T-helper 1 cell treated with Interleukin-12 subunit alpha and Interleukin-12 subunit beta and Interleukin-4 antibody, amounts not matched to agents 30 ng/mL and 1 ng/mL, for 36 hours (primary cell): Measurements from ENCODE around the gene KDM3B. TPM values are rescaled to one million over a fixed set of nuclear protein-coding genes. Genes with fewer than 3 reads are reported as not detected.

ENCODE experiments used
- intact Hi-C: fragments of 100-400 bp; cut with micrococcal nuclease; formaldehyde crosslinking; loops from one replicate; pipeline ENCODE4 v1.15.1; 2024
- total RNA-seq: library from RNA; stranded (reverse); gene quantifications from 2 replicates; pipeline ENCODE4 v1.2.3, GENCODE V29; 2022

The KDM3B gene
- total RNA-seq, 1 donor from 2014 or later: 68.5 TPM

DNA sequence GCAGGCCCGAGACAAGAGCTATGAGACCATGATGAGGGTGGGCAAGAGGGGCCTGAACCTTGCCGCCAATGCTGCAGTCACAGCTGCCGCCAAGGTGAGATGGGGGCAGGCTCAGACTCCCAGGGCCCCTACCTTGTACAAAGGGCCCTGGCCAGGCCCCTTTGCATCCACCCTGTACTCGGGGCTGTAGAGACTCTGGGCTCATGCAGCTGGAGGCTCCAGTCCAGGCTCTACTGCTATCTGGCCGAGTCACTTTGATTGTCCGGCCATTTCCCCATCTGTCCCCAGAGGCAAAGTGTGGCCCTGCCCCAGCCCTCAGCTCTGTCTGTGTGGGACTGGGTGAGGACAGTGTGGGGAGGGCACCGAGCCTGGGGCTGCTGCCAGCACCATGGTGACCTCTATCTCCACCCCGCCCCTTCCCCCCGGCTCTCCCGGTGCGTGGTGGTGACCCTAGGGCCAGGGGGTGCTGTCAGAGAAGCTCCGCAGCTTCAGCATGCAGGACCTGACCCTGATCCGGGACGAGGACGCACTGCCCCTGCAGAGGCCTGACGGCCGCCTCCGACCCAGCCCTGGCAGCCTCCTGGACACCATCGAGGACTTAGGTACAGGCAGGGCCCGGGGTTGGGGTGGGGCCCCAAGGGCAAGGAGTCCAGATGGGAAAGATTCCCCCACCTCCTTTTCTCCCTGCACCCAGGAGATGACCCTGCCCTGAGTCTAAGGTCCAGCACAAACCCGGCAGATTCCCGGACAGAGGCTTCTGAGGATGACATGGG, 92.5 kb downstream of the KDM3B start:
- intact Hi-C loops: no loop called here

DNA sequence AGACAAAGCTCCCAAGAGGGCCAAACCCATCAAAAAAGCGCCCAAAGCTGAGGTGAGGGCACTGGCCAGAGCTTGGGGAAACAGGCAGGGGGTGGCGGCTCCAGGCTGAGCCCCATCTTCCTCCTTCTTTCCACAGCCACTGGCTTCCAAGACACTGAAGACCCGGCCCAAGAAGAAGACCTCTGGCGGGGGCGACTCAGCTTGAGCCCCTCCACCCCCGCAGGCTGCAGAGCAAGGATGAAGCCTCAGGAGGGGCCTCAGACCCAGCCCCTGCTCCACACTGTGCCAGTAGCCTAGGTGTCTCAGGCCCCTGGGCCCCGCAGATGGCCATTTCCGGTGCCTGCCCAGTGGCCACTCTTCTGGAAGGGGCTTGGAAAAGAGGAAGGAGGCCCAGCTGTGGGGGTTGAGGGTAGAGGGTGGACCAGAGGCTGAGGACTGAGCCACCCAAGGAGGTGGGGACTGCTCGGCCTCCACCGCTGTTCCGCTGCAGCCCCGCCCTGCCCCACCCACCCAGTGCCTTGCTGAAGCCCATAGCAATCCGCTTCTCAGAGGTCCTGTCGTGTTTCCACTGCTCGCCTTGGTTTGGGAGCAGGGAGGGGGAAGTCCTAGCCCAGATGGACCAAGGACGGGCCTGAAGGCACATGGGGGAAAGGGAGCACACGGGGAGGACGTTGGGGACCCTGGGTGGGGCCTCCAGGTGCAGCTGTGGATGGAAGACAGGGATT, 93.2 kb downstream of the KDM3B start:
- intact Hi-C loops: no loop called here

DNA sequence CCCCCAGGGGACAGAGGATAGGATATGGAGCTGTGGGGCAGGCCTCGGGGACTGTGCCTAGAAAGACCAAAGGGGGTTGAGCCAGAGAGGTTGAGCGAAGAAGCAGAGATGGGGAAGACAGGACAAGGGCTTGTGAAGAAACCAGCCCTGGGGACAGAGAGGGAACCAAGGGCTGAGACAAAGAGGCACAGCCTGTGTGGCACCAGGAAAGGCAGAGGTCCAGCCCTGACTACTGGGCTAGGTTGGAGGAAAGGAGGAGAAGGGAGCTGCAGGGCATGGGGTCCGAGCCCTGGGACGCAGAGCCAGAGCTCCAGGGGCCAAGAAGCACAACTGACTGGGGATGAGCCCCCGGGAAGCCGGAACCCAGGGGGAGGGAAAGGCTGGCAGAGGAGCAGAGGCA, 95.6 kb downstream of the KDM3B start:
- intact Hi-C loops: no loop called here

DNA sequence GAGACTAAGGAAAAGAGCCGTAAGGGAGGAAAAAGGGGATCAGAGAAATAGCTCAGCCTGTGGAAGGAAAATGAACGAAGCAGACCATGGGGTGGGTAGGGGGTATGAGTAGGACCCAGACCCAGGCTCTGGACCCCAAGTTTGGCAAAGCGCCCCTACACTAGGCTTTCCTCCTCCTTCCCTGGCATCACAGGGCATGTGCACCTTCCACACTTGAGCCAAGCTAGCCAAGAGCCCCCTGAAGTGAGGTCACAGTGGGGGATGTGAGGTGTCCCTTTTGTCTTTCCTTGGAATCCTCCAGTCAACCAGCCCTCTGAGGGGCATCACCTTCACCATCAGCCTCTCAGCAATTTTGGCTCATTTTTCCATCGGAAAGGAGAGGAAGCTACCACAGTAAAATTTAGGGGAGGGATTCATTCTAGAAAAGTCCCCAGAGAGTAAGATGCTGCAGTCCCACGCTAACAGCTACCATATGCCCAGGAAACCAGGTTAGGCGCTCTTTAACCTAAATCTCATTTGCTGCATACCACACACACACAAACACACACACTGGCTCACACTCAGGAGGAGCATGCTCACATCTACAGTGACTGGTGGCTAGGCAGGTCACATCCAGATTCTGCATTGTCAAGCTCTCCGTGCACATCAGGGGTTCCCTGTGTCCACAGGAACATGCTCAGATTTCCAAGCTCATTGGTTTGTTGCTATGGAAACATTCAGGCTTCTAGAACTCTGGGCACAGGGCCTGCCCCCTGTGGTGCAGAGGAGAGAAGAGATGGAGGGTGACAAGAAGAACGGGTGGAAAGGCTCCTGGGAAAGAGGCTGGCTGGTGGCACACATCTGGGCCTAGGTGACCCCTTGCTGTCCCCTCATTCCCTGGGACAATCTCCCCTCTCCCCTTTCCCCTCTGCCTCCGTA, 96.3 kb downstream of the KDM3B start:
- intact Hi-C loops: no loop called here

DNA sequence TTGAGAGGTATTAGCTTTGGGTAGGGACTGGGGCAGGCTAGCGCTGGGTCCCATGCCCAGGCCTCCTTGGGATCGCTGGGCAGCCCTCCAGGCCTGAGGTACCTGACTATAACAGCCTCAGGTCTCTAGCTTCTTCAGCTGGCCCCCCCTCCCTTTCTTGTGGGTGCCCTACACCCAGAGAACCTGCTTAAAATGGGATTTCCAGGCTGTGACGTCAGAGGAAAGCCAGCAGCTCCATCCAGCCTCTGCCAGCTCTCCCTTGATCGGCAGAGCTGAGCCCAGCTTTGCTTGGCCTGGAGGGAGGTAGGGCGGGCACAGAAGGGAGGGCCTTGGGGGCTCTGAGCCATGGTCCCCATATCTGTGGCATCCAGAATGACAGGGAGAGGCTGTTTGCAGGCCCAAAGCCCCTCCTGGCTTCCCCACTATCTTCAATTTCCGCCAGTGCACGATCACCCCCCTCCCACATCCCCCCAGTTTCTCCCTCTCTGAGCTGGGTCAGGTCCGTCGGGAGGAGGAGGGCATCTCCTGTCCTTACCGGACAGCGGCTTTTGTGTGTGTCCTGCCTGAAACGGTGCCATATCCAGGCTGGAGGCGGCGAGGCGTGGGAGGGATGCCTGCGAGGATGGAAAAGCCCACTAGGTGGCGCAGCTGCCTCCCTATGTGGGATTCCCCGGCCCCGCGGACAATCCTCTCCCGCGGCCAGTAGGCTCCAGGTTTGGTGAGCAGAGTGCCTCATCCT, 97.2 kb downstream of the KDM3B start:
- intact Hi-C loops: loop anchor here (1.0 kb wide), 5 partner anchors 10 to 99 kb away; no protein-coding TSS in a partner anchor

DNA sequence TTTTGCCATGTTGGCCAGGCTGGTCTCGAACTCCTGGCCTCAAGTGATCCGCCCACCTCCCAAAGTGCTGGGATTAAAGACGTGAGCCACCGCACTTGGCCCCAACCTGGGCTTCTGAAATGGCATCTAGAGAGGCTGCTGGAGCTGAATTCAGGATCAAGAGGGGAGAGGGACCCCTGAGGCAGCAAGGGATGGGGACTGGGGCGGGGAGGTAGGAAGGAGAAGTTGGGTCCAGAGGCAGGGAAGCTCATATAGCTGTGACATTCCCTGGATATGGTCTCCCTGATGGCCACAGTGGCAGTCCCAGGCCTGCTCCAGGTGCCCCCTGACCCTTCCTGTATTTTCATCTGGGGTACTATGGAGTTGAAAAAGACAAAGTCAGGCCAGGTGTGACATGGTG, 98.5 kb downstream of the KDM3B start:
- intact Hi-C loops: loop anchor here (1.0 kb wide), 5 partner anchors 8 to 97 kb away; no protein-coding TSS in a partner anchor

DNA sequence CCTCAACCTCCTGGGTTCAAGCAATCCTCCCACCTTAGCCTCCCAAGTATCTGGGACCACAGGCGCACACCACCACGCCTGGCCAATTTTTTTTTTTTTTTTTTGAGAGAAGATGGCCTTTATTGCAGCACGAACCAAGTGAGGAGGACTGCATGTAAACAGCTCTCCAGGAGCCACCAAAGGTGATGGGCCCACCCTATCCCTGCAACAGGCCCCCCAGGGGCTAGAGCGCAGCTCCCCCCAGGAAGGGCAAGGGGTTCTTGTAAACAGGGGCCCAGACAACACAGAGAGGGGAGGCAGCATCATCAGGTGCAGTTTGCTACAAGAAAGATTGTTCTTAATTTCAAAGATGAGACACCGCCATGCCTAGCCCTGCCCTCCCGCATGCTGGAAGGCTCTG, 100.2 kb downstream of the KDM3B start:
- intact Hi-C loops: no loop called here

DNA sequence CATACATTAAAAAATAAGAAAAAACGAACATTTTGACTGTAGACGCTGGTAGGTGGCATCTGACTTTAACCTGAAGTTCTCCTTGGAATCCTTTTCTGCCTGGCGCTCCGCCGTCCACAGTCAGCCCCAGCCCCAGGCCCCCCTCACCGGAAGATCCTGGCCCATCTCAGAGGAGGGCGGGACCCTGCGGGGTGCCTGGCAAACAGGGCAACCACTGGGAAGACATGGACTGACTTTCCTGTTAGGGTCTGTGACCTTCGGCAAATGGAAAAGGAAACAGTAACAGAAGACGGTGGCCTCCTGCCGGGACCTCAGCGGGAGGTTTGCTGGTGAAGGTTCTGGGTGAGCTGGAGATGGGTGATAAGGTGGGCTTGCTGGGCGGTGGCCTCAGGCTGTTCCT, 101.1 kb downstream of the KDM3B start:
- intact Hi-C loops: no loop called here

DNA sequence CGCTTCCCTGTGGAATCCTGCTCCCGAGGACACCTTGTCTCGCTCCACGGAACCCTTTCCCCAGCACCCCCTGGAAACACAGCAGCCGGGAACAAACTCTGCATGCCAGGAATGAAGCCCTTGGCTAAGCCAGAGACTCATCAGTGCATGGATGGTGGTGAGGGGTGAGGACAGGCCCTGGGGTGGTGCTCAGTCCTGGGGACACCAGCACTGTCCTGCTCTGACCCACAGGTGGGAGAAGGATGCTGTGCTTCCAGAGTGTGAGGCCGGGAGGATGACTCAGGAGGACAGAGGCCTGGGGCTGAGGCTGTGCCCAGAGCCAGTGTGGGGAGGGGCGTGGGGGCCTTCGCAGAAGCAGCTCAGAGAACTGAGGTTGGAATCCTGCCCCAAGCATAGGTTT, 101.6 kb downstream of the KDM3B start:
- intact Hi-C loops: no loop called here

DNA sequence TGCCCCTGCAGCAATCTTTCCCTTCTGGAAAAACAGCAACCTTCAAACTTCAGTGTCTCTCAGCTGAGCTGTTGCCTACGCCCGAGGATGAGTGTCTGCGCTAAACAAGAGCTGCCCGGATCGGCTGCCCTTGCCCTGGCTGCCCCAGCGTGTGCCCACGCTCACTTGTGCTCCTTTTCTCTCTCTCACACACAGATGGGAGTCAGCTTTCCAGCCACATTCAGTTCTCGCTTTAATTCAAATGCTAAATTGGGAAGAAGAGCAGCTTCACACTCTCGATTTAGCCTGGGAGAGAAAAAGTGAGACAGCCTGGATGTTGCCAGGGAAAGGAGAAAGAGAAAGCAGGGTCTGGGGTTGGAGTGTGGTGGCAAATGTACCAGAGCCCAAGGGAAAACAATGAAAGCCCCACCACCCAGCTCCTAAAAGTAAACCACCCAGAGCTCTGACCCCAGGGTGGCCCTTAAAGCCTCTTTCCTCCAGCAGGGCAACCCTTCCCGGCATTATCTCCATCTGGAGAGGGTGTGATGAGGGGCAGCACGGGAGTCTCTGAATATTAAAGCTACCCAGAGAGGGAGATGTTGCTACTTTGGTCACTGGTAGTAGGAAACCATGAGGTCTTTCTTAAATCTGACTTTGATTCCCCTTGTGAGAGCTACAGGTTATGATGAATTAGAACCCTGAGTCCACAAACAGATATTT, 102.9 kb downstream of the KDM3B start:
- intact Hi-C loops: no loop called here

DNA sequence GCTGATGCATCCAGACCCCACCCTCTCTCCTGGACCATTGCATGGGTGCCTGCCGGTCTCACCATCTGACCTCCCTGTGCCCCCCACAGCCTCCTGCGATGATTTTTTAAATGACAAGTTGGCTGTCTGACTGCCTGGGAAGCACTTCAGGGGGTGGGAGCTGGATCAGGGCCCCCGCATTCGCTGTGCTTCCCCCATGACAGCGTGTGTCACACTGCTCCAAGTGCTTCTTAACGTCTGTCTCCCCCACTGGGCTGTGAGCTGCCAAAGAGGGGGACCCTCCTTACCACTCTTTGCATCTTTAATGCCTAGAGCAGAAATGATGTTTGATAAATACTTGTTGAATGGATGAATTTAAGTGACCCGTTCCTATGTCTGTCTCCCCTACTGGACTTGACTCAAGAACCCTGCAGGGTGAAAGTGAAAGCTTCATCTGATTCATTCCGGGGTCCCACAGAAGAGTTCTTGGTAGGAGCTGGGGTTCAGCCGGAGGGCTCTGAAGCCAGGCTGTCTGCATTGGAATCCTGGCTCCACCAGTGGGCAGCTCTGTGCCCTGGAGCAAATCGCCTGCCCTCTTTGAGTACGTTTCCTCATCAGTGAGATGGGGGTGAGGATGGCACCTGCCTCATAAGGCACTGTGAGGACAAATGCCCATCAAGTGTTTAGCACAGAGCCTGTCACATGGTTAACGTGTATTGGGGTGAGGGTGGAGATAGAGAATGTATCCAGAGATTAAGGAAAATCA, 105.2 kb downstream of the KDM3B start:
- intact Hi-C loops: no loop called here

DNA sequence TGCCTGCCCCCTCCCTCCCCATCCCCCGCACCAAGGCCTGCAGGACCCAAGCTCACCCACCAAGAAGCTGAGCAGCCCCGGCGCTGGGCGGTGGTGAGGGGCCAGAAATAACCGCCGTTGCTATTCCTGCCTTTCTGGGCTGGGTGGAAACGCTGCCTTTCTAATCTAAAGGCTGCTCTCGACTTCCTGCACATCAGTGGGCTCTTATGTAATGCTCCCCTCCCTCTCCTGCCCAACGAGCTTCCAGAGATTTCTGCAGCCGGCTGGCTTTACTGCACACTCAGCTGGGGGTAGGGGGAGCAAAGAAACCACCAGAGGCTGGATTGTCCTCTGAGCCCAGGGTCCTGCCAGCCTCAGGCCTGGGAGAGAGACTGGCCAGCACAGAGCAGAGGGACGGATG, 105.9 kb downstream of the KDM3B start:
- intact Hi-C loops: no loop called here

DNA sequence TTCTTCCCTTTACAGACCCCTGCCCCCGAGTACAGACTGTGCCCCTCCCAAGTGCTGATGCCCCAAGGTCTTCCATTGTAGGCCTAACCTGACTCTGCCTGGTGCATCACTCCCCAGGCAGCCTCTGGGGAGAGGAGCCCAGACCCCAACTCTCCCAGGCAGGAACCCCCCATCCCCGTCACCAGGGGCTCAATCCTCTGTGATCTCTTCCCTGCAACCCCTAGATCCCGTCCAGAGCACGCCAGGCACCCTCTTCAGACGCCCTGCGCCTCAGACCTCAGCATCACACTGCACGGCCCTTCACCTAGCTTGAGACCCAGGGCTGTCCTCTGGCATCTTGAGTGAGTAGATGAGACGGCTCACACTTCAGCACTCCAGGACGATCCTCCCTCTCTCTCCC, 106.4 kb downstream of the KDM3B start:
- intact Hi-C loops: loop anchor here (1.0 kb wide), 2 partner anchors 9 to 84 kb away; partner anchors contain the start of gene ETF1

DNA sequence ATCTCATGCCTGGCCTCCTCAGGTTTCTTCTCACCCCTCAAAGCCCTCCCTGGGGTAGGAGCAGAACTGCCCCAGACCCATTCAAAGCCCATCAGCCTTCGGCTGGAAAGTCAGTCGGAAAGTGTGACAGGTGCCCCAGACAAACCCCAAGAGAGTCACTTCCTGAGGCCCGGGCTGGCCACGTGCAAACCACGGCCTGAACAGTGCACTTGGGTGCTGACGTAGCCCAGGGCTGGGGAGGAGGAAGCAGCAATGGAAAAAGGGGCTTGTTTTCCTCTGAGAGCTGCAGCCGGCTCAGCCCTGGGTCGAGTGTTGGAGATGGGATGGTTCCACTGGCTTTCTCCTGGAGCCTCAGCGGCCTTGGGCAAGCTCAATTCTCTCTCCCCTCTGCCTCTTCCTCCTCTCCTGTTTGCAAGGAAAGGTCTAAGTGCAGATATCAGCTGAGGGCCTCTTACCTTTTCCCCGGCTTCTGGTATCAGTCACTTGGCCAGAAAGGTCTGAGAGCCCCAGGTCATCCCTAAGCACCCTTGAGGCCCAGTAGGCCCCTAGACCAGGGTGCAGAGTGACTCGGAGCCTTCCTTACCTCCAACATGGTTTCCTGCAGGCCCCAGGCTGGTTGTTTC, 106.9 kb downstream of the KDM3B start:
- intact Hi-C loops: loop anchor here (1.0 kb wide), 2 partner anchors 9 to 84 kb away; partner anchors contain the start of gene ETF1

DNA sequence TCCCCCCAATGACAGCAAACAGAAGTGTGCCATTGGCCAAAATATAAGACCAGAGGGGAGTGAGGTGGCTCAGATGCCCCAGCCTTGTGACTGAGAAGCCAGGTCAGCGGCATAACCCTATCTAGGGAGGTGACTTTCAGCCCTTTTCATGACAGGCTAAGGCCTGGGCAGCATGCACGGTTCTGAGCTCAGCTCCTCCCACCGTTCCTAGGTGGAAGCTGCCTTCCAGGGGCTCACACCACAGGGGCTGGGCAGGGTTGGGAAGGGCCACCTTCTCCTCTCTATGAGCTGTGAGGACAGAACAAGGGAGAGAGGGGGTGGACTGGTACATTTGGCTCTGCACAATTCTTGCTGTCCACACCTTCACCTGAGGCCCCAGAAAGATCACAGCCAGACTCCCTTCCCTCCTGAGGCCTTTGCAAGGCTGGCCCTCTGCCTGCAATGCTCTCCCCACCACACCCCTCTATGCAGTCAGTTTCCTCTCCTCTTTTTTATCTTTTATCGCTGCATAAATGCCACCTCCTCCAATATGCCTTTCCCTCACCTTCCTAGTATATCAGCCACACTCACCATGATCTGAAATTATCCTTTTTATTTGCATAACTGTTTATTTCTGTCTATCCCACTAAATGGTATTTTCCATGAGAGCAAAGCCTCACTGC, 107.7 kb downstream of the KDM3B start:
- intact Hi-C loops: loop anchor here (10.0 kb wide), 1 partner anchor 1105 kb away; the partner anchor contains the start of gene UBE2D2

DNA sequence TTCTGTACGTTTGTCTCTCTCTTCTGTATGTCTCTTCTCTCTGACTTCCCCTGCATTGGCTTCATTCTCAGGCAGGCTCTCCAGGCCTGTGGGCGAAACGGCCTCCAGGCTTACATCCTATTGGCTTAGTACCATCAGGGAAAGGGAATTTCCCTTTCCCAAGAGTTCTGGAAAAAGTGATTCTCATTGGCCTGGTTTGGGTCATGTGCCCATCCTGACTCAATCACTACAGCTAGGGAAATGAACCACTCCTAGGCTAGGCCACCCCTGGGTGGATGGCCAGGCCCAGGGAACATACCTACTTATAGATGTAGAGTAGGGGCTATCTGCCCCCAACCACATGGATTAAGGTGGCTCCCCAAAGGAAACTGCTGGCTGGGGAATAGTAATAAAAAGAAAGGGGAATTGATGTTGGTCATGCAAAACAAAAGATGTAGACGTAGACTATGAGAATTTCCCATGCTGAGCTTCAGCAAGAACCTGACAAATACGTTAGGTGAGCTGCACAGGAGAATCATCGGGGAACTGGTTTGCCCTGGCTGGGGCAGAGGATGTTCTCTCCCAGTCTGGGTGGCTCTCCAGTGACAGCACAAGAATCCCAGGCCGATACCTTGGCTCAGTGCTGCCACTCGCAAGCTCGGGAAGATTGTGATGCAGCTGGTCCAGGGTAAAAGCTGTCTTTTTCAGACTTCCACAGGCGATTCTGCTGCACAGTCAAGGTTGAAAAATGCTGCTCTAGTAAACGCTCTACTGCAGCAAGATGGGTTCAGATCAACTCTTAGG, 109.0 kb downstream of the KDM3B start:
- intact Hi-C loops: loop anchor here (10.0 kb wide), 1 partner anchor 1103 kb away; the partner anchor contains the start of gene UBE2D2

DNA sequence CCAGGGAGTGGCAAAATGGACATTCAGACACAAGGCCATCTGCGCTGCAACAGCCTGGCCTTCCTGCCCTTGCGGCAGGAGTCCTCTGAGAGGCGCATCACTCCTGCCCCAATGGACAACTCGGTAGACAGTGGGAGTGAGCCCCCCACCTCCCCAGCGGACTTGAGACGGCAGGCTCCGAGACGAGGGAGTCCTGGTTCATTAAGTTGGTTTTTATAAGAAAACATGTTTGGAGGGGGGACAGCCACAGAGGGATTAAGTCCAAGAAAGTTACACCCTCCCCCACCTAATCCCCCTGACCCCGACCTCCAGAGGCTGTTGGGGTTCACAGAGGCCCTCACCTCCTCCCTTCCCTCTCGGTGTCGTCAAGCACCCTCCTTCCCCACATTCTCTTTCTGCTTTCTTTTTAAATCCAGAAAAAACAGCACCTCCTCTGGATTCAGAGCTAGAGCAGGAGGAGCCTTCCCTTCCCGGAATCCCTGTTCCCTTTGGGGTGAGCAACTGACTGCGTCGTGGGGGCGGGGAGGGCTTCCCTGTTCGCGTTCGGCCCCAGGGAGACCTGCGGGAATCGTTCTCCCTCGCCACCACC, 111.0 kb downstream of the KDM3B start:
- intact Hi-C loops: loop anchor here (1.0 to 10.0 kb wide), 11 partner anchors 13 to 1101 kb away; partner anchors contain the start of genes BRD8, CDC25C, FAM13B and KDM3B
